Skin epidermis (tissue), 12 donors: ENCODE measurements around the gene RCCD1.
A peak's percentile ranks its signal among the peaks of the same experiment; 100 is the strongest.
"Not testable (repeated sequence)": the region's sequence is repeated elsewhere in the genome, so short reads cannot be mapped to it uniquely, and the experiment has no call there.

Experiments used
- H3K27ac ChIP-seq, 21 experiments: fragments of 200-600 bp; sonication (generic) in 11 of 21; one replicate each; pipeline ENCODE4 v1.5.0; 2020; ENCODE audit warnings: mild to moderate bottlenecking in 3 of 21, inconsistent platforms in 2 of 21, moderate library complexity in 2 of 21
- H3K4me3 ChIP-seq, 7 experiments: fragments of 200-600 bp; sonication (generic) in 2 of 7; one replicate each; pipeline ENCODE4 v1.5.0; 2020; ENCODE audit warnings: inconsistent platforms in 2 of 7, mild to moderate bottlenecking in 2 of 7, moderate library complexity in 1 of 7

Gene RCCD1, protein sequence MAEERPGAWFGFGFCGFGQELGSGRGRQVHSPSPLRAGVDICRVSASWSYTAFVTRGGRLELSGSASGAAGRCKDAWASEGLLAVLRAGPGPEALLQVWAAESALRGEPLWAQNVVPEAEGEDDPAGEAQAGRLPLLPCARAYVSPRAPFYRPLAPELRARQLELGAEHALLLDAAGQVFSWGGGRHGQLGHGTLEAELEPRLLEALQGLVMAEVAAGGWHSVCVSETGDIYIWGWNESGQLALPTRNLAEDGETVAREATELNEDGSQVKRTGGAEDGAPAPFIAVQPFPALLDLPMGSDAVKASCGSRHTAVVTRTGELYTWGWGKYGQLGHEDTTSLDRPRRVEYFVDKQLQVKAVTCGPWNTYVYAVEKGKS

DNA sequence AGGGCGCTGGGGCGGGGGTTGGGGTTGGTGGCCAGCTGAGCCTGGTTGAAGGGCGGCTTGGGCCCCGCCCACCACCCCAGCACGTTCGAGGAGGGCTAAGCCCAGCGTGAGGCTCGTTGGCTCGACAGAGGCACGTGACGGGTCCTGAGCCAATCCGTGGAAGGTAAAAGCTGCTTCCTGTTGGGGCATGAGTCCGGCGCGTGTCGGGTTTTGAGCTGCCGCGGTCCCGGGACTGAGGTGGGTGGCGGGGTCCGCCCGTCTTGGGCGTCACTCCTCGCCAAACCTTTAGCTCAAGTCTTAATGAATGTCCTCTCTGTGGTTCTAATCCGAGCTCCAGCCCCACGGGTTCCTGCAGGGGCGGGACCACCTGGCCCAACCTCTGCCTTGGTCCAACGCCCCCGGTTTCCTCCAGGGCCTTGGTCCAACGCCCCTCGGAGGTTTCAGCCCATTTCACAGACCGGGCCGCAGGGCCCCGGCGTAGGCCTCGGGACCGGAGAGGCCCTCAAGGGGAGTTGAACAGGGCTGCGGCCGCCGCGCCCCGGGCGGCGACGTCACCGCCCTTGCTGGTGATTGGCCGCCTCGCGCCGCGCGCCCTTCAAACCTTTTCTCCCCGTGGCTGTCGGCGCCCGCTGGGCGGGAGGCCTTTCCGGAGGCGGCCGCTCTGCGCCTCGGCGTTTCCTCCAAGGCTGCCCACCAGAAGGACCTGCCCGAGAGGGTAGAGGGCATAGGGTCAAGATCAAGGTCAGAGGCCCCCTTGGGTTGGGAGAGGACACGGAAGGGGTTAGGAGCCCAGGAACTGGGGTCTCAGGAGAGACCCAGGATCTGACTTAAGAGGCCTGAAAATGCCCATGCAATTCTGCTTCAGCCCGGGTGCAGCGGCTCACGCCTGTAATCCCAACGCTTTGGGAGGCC lies at the start of gene RCCD1:
RCCD1 (plus strand) TSS at position 173 of the 912 bp plus-strand sequence. CDS start 1,851 bp downstream, outside the sequence.
- Histone ChIP-seq H3K4me3 (peak within 1 kb of the TSS; percentile 55 to 90 (median 82)), H3K27ac (peak within 1 kb of the TSS; percentile 83 to 97 (median 92))

DNA sequence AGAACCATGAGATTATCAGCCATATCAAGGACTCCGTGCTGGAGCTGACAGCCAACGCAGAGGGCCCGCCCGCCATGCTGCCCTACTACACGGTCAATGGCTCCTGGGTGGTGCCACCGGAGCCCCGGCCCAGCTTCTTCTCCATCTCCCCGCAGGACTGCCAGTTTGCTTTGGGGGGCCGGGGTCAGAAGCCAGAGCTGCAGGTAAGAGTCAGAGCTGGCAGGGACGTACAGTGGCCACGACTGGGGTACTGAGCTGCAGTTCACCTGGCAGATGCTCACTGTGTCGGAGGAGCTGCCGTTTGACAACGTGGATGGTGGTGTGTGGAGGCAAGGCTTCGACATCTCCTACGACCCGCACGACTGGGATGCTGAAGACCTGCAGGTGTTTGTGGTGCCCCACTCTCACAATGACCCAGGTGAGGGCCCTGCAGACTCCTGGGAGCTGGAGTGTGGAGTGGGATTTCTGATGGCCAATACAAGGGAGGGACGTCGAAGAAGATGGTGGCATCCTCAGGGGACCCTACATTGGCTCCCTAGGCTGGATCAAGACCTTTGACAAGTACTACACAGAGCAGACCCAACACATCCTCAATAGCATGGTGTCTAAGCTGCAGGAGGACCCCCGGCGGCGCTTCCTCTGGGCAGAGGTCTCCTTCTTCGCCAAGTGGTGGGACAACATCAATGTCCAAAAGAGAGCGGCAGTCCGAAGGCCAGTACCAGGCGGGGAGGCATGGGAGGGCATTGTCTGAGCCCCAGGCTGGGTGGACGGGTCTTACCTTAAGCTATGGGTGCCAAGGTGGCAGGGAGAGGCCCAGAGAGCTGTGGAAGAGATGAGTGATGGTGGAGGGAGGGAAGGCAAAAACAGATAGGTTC lies 49.1 kb upstream of the RCCD1 start:
- Histone ChIP-seq H3K27ac (no peak overlapping the region), H3K4me3 (no peak overlapping the region)

DNA sequence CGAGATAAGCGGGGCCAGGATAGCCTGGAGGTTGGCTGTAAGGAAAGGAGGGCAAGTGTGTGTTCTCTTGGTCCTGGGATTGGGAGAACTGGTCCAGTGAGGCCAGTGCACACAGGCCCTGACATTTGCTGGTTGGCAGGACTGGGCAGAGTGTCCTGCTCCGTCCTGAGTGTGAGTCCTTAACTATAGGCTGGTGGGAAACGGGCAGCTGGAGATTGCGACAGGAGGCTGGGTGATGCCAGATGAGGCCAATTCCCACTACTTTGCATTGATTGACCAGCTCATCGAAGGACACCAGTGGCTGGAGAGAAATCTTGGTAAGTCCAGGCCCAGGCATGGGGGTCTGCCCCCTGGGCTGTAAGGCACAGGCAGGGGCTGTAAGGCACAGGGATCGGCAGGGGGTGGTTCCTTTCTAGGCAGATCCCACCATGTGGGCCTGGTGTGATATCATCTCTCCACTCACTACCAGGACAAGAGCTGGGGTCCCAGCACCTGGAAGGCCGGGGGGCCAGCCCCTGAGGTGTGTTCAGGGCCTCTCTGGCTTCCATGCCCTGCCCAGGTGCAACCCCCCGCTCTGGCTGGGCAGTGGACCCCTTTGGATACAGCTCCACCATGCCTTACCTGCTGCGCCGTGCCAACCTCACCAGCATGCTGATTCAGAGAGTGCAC lies 48.4 kb upstream of the RCCD1 start:
- no peak overlapping the region for H3K4me3 ChIP-seq
- peak overlapping the region in 1 of 21 experiments; percentile 36 for H3K27ac ChIP-seq

DNA sequence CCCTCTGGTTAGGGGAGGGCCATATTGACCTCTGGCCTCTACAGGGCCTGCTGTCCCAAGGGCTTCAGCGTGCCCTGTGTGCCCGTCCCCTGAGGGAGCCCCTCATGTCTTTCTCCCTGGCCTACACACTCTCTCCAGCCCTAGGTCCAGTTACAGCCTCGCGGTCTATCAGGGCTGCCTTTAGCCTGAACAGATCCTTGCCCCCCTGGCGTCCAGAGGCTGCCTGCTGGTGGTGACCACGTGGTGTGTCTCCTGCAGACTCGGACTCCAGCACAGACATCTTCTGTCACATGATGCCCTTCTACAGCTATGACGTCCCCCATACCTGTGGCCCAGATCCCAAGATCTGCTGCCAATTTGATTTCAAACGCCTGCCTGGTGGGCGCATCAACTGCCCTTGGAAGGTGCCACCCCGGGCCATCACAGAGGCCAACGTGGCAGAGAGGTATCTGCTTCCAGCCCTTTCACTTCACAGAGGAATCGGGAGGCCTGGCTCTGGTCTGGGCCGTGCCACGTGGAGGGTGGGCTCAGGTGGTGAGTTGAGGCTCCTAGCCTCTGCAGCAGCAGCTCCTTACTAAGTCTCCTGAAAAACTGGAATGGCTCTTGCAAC lies 47.5 kb upstream of the RCCD1 start:
- H3K27ac ChIP-seq, result peak overlapping the region in 3 of 21 experiments; percentile 5 to 41 (median 36)
- H3K4me3 ChIP-seq, result no peak overlapping the region

DNA sequence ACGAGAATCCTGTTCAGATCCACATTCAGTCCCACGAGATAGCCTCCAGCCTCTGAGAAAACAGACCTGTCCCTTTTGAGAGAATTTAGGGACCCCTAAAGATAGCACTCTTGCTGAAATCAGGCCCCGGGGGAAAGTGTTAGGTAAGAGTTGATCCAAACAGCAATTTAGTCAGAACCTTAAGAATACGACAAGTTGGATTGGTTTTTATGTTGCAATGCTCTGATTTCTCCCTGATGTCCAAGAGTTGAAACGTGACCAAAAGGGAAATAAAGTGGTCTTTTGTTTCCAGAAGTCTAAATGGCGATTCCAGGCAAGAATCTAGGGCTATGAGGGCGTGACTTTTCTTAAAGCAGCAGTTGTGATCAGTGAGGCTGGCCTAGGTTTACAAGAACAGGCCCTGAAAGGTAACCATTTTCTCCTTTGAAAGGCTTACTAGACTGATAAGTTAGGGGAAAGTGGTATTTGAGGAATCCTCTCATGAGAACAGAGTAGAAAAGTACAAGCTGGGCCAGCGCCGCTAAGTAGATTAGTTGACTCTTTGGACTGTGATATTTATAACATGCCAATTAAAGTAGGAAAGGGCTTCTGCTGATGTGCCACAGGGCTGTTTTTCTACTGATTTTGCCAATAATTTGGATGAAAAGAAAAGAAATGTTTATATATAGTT lies 46.7 kb upstream of the RCCD1 start:
- no peak overlapping the region for H3K4me3 ChIP-seq
- peak overlapping the region in 2 of 21 experiments; percentile 5 to 24 for H3K27ac ChIP-seq

DNA sequence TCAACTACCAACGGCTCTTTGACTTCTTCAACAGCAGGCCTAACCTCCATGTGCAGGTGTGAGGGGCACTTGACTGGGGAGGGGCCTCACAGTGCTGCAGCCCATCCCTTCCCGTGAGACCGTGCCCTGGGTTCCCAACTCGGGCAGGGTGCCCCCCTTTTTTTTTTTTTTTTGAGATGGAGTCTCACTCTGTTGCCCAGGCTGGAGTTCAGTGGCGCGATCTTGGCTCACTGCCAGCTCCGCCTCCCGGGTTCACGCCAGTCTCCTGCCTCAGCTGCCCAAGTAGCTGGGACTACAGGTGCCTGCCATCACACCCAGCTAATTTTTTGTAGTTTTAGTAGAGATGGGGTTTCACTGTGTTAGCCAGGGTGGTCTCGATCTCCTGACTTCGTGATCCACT lies 45.2 kb upstream of the RCCD1 start:
- H3K27ac ChIP-seq, result not testable (repeated sequence)

DNA sequence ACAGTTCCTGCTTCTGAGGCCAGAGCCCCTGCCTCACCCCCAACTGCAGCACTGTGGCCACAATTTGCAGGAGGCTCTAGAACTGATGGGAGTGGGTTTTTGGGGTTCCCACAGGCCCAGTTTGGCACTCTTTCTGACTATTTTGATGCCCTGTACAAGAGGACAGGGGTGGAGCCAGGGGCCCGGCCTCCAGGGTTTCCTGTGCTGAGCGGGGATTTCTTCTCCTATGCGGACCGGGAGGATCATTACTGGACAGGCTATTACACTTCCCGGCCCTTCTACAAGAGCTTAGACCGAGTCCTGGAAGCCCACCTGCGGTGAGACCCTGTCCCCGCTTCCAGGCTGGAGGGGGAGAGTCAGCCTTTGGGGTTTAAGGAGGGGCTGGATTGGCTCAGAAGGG lies 44.7 kb upstream of the RCCD1 start:
- no peak overlapping the region for H3K27ac ChIP-seq

More for the DNA sequence above, 45.2 kb upstream of the RCCD1 start:
- H3K4me3 ChIP-seq, result not testable (repeated sequence)

DNA sequence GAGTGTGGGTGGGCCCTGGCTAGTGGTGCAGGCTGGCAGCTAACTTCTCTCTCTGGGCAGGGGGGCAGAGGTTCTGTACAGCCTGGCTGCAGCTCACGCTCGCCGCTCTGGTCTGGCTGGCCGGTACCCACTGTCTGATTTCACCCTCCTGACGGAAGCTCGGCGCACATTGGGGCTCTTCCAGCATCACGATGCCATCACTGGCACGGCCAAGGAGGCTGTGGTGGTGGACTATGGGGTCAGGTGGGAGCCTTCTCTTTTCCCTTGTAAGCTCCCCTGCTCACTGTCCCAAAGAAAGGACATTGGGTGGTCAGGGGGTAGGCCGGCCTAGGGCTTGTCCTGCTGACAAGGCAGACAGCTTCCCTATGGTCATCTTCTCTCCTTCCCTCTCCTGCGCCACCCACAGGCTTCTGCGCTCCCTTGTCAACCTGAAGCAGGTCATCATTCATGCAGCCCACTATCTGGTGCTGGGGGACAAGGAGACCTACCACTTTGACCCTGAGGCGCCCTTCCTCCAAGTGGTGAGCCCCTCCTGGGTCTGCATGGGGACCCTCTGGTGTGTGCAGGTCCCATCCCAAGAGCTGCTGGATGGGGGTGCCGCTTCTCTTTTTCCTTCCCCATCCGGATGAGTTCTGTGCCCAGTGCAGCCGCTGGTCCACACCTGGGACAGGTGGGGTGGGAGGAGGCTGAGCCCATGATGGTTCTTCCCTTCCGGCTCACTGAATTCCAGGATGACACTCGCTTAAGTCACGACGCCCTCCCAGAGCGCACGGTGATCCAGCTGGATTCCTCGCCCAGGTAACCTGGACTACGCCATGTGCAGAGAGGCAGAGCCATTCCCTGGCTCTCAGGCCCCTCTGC lies 44.0 kb upstream of the RCCD1 start:
- Histone ChIP-seq H3K27ac (no peak overlapping the region), H3K4me3 (no peak overlapping the region)

More for the DNA sequence above, 44.7 kb upstream of the RCCD1 start:
- H3K4me3 ChIP-seq, result no peak overlapping the region

DNA sequence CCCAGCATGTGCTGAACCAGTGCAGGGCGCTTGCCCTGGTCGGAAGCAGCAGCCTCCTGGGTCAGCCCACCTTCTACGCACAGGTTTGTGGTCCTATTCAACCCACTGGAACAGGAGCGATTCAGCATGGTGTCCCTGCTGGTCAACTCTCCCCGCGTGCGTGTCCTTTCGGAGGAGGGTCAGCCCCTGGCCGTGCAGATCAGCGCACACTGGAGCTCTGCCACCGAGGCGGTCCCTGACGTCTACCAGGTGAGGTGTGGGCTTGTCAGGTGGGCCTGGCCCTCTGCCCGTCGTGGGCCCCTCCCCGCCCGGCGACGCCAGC lies 43.4 kb upstream of the RCCD1 start:
- no peak overlapping the region for H3K4me3 ChIP-seq
- no peak overlapping the region for H3K27ac ChIP-seq

DNA sequence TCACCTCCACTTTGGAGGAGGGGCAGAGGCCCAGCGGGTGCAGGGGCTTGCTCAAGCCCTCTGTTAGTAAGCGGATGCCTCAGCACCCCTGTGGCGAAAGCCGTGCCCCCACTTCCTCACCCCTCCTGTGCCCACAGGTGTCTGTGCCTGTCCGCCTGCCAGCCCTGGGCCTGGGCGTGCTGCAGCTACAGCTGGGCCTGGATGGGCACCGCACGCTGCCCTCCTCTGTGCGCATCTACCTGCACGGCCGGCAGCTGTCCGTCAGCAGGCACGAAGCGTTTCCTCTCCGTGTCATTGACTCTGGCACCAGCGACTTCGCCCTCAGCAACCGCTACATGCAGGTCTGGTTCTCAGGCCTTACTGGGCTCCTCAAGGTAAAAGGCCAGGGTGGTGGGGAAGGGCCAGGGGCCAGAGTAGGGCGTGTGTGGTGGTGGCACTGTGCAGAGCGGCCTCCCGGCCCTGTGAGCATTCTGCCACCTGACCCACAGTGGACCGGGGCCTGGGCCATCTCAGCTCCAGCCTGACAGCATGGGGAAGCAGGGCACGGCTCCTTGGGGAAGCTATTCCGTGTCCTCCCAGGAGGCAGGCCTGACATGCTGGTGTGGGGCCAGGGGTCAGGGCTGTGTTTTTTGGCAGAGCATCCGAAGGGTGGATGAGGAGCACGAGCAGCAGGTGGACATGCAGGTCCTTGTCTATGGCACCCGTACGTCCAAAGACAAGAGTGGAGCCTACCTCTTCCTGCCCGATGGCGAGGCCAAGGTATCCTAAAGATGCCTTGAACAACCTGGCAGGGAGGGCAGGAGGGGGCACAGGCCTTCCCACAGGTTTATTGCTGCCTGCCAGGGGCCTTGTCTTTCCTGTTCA lies 42.5 kb upstream of the RCCD1 start:
- H3K27ac ChIP-seq, result no peak overlapping the region
- H3K4me3 ChIP-seq, result no peak overlapping the region

DNA sequence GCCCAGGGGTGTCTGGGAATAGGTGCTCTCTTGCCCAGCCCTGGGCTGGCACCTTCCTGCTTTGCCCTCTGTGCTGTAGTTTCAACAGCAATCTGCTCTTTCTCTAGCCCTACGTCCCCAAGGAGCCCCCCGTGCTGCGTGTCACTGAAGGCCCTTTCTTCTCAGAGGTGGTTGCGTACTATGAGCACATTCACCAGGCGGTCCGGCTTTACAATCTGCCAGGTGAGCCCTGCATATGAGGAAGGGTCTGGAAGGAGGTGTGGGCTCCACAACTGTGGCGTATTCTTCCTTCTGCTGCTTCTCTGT lies 42.0 kb upstream of the RCCD1 start:
- H3K27ac ChIP-seq, result no peak overlapping the region
- H3K4me3 ChIP-seq, result no peak overlapping the region

DNA sequence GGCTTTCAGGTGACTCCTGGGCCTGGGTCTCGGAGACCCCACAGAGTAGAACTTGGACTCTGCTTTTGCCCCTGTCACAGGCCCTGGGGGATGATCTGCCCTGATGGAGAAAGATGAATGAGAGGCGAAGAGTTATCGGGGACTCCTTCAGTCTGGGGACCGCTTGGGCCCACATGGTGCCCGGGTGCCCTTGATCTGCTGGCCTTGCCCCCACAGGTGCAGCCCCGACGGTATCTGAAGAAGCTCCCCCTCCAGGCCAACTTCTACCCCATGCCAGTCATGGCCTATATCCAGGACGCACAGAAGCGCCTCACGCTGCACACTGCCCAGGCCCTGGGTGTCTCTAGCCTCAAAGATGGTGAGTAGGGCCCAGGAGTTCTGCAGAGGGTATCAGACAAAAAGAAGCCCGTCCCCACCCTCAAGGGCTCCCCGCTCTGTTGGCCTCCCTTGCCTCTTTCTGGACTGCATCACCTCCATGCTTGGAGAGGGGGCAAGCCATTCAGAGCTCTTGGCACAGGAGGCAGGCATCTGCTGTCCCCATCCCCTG lies 41.2 kb upstream of the RCCD1 start:
- Histone ChIP-seq H3K27ac (no peak overlapping the region), H3K4me3 (no peak overlapping the region)

DNA sequence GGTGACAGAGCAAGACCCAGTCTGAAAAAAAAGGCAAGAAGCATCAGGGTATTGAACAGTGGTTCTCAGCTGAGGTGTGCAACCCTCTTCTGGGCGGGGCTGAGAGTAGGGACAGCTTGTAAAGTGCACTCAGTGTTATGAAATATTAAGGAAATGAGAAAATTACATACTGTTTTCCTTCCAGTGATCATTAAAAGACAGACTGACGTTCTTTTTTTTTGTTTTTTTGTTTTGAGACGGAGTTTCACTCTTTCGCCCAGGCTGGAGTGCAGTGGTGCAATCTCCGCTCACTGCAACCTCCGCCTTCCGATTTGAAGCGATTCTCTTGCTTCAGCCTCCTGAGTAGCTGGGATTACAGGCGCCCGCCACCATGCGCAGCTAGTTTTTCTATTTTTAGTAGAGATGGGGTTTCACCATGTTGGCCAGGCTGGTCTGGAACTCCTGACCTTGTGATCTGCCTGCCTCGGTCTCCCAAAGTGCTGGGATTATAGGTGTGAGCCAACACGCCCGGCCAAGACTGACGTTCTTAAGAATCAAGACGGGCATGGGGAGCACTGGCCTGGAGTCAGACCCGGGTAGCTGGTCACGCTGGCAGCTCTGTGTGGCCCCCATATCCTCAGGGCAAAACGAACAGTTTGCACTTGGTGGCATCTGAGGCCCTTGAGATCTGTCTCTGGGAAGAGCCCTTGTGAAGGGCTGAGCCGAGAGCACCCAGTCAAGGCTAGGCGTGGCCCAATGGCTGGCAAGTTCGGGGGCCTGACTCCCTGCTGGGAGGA lies 40.2 kb upstream of the RCCD1 start:
- peak overlapping the region in 5 of 21 experiments; percentile 6 to 49 (median 8) for H3K27ac ChIP-seq
- no peak overlapping the region for H3K4me3 ChIP-seq

DNA sequence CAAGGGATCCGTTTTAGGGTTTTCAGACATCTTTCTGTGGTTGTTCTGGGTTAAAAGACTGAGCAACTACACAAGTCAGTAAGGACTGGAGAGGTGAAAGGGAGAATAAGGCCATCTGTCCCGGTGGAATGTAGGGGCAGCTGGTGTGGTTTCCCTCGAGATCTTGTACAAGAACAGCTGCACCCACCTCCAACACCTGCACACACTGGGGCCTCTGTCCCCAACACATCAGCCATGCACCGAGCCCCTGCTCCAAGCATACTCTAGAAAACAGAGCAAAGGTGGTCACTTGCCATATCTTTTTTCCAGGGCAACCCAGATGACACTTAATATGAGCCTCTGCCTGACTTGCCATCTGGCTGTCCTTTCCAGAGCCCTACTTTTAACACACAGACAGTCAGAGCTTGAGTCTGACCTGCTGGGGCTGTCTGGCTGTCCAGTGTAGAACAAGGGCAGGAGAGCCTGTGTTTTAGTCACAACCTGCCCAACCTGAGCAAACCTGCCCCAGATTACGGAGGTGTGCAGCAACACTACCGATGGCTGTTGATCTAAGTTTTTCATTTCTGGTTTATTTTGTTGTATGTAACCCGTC lies 39.4 kb upstream of the RCCD1 start:
- Histone ChIP-seq H3K27ac (peak overlapping the region in 7 of 21 experiments; percentile 6 to 49 (median 13)), H3K4me3 (no peak overlapping the region)

DNA sequence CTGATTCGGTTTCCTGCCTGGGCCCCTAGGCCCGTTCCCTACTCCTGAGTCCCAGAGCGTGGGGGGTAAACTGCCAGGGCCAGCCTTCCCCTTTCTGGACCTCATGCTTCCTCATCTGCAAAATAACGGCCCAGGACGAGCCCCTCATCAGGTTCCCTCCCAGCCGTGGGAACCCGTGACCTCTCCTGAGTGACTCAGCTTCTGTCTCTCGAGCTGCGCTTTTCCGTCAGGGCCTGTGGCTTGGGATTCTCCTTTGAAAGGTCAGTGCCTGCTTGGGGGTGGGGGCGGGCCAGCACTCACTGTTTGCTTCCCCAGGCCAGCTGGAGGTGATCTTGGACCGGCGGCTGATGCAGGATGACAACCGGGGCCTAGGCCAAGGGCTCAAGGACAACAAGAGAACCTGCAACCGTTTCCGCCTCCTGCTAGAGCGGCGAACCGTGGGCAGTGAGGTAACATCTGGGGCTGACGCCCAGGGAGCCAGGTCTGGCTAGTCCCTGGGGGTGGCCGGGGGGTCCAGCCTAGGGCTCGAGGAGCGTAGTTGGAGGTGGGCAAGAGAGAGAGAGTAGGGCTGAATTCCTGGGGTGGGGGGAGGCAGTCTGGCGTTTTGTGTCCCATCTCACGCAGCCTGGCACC lies 38.8 kb upstream of the RCCD1 start:
- Histone ChIP-seq H3K4me3 (no peak overlapping the region), H3K27ac (peak overlapping the region in 6 of 21 experiments; percentile 6 to 70 (median 41))
